ENCODE measurements around the gene MLN. TPM values are rescaled to one million over a fixed set of nuclear protein-coding genes. Genes with fewer than 3 reads are reported as not detected.

MLN gene
- total and polyA plus RNA-seq, 2 of the 4 experiments (the other 2 are of a cell fraction) = not detected

- H2BK120ac ChIP-seq (ENCODE audit: low read depth, low read length) = no peak overlapping the region; the same call in 1 of the 2 replicates
- no peak overlapping the region for H4K5ac ChIP-seq (ENCODE audit: low read depth, low read length)
- peaks cover 16% of the 10 kb centered on the region for H3K4me1 ChIP-seq (ENCODE audit: control insufficient read depth, insufficient read depth, low read length)
- H3K18ac ChIP-seq (ENCODE audit: low read depth, low read length) = no peak overlapping the region
- DNase-seq (no peak), ATAC-seq (ENCODE audit: low read depth) (no peak)
- no peaks in the 10 kb centered on the region for H3K36me3 ChIP-seq (ENCODE audit: control insufficient read depth, insufficient read depth, low read length)
- ChIA-PET POLR2A (ENCODE audit: unreplicated experiment) (no interaction called here), CTCF (interaction anchor here (0.5 kb wide), 1 partner anchor 252 kb away, joined by 3 read pairs; no protein-coding TSS in a partner anchor)
- no TSS peak for BruUV-seq (replicated peaks)
- intact Hi-C loops (cut with micrococcal nuclease) = no loop called here
- H2AK9ac ChIP-seq (replicated peaks; ENCODE audit: low read depth, low read length, poor library complexity) = no peak overlapping the region
- no CpG with 5 or more reads among the region's 4 CpGs for WGBS, 2 experiments (ENCODE audit: extremely low coverage in 2 of 2, insufficient read length in 1 of 2)
- H3K27me3 ChIP-seq (ENCODE audit: control insufficient read depth, insufficient read depth, low read length) = peaks cover 5% of the 10 kb centered on the region; the same call in 1 of the 2 replicates
- no peak overlapping the region for H2BK5ac ChIP-seq (ENCODE audit: low read depth, low read length, poor library complexity, severe bottlenecking)
- H3K9me1 ChIP-seq (ENCODE audit: insufficient read depth, low read length) = peaks cover 17% of the 10 kb centered on the region
- no peak overlapping the region for H3K27ac ChIP-seq (ENCODE audit: insufficient read depth, low read length)
- no peak for TF ChIP-seq RFX5 (IDR thresholded peaks at IDR 0.05; ENCODE audit: low read depth, low read length)
- no peak for TF ChIP-seq POLR2A (IDR thresholded peaks at IDR 0.05; ENCODE audit: low read depth, low read length)
- TF ChIP-seq SMC3 (IDR thresholded peaks at IDR 0.05; ENCODE audit: low read depth, low read length) = no peak
- TF ChIP-seq CHD1 (IDR thresholded peaks at IDR 0.05; ENCODE audit: low read depth, low read length) = no peak
- TF ChIP-seq MAZ (IDR thresholded peaks at IDR 0.05; ENCODE audit: borderline replicate concordance, low read depth, low read length) = no peak
- H3K79me1 ChIP-seq (ENCODE audit: low read depth in 1 of 2, low read length in 2 of 2) = no peaks in the 10 kb centered on the region; a peak in 1 of 4 replicates
- no peak overlapping the region for H3K4ac ChIP-seq (ENCODE audit: low read depth, low read length)
- H2BK15ac ChIP-seq (ENCODE audit: low read depth, low read length) = no peak overlapping the region
- H2AK5ac ChIP-seq (ENCODE audit: low read depth, low read length) = no peak overlapping the region
- no peak overlapping the region for H4K8ac ChIP-seq (ENCODE audit: low read depth in 2 of 2, low read length in 2 of 2)
- no peak overlapping the region for H3K23ac ChIP-seq (ENCODE audit: low read depth, low read length)
- dilution Hi-C loops (cut with HindIII; ENCODE audit: low sequenced_read_pairs, unreplicated experiment) = no loop called here
- H4K91ac ChIP-seq (ENCODE audit: insufficient read depth, low read depth, low read length) = no peak overlapping the region
- in situ Hi-C loops (cut with MboI; ENCODE audit: low sequenced_read_pairs) = no loop called here
- H3K9me3 ChIP-seq (ENCODE audit: control insufficient read depth, insufficient read depth, low read length) = no peaks in the 10 kb centered on the region
- no peak overlapping the region for H3K9ac ChIP-seq (ENCODE audit: low read depth, low read length)
- no peak overlapping the region for H3K56ac ChIP-seq (ENCODE audit: extremely low read depth, insufficient read depth, low read length)
- H3K4me3 ChIP-seq (ENCODE audit: insufficient read depth, low read depth, low read length) = no peak overlapping the region
- no peak overlapping the region for H3K4me2 ChIP-seq (ENCODE audit: low read depth, low read length)
- no peak overlapping the region for H3K14ac ChIP-seq (replicated peaks; ENCODE audit: low read depth, low read length)
- H4K20me1 ChIP-seq (ENCODE audit: insufficient read depth, low read length) = no peaks in the 10 kb centered on the region
- no peak overlapping the region for H2BK20ac ChIP-seq (ENCODE audit: low read depth, low read length)
- no peak overlapping the region for H2AFZ ChIP-seq (replicated peaks; ENCODE audit: low read length, poor library complexity)
Measured at GRCh38 chr6:33845031-33845745, 41.4 kb upstream of the MLN start.
